Right renal cortex interstitium (tissue), 3 donors: ENCODE data around the gene SURF6. TPM values are rescaled to one million over a fixed set of nuclear protein-coding genes. Genes with fewer than 3 reads are reported as not detected.
"Not testable (repeated sequence)": the region's sequence is repeated elsewhere in the genome, so short reads cannot be mapped to it uniquely, and the experiment has no call there.

Experiments used
- DNase-seq, 3 donors: peaks; one replicate each; pipeline ENCODE4 v3.0.0-alpha.2; 2013; ENCODE audit warnings: low read depth in 3 of 3, low spot score in 2 of 3
- polyA plus RNA-seq, 3 donors: library from polyadenylated mRNA; unstranded; fragments of 120-200 nt; gene quantifications; one replicate each; pipeline ENCODE4 v1.2.1, GENCODE V29; 2013; ENCODE audit not compliant: insufficient read length in 3 of 3

The SURF6 gene
- polyA plus RNA-seq: 10 to 100 TPM; 23.4 to 27.3 (median 27.2) TPM

DNA sequence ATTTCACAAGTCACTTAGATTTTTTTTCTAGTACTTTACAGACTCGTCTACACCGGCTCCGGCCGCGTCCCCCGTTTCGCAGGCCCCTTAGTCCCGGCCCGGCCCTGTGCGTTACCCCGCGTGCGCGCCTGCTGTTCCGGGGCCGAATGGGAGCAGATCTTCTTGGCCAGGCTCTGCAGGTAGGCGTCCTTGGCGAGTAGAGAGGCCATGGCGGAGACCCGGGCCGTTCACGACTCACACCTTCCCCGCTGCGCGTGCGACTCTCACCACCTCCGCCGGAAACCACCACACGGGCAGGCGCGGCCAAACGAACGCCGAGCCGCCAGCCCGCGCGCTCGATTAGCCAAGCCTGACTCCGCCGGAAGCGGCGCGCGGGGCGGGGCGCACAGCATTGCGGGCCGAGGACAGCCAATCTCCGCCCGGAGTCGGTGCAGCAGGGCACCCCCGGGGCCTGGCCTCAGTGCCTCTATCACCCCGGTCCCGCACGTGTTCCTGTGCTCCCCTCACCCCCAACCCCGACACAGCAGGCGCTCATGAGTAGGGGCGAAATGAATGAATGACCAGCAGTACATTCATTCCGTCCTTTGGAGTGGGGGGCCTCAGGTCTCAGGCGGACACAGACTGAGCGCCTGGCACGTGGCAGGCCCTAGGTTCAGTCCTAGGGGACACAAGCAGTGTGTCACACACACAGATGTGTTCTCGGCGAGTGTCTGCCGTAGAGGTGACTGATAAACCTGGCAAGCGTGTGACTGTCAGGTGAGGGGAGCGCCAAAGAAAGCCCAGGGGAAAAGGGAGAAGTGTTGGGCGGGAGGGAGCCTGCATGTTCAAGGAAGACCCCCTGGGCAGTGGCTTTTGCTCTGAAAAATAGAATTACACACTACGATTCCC lies at the start of gene SURF6:
Gene SURF6 (minus strand): TSS at position 265 of the 888 bp plus-strand sequence. CDS start 56 bp downstream, at position 209.
- peak in 2 of 3 donors; percentile 69 to 83 for DNase-seq

DNA sequence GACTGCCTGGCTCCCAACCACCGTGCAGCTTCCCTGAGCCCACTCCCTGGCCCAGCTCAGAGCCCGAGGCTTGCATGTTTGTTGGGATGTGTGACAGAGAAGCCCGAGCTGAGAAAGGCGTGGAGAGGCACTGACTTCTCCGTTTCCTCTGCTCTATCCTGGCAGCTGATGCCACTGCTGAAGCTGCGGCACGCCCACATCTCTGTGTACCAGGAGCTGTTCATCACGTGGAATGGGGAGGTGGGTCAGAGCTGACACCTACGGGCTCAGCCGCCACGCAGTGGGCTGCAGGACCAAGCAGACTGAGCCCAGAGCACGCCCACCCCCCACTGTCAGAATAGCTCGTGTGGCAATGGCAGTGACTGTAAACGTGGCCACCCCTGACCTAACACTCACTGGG lies 49.5 kb upstream of the SURF6 start:
- DNase-seq: no peak

DNA sequence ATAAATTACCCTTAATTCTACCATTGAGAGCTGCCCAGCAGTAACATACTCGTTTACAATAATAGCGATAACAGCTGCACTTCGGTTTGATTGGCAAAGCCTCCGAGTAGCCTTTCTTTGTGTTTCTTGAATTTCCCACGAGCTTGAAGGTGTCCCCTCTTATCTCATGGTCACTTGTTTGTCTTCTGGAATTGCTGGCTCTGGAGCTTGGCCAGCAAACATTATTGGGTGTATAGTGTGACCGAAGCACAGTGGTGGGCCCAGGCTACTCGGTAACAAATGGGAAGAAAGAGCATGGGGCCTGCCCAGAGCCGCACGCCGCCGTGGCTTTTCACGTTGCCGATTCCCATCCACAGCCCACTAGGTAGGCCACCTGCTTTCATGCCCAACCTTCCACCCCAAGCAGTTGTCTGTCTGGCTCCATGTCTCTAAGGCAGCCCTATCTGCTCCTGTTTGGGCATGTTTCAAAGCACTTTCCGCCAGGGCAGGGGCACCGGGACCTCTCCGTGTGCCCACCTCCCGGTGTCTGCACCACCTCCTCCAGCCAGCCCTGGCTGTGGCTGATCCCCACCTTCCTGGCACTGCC lies 48.8 kb upstream of the SURF6 start:
- DNase-seq: no peak

DNA sequence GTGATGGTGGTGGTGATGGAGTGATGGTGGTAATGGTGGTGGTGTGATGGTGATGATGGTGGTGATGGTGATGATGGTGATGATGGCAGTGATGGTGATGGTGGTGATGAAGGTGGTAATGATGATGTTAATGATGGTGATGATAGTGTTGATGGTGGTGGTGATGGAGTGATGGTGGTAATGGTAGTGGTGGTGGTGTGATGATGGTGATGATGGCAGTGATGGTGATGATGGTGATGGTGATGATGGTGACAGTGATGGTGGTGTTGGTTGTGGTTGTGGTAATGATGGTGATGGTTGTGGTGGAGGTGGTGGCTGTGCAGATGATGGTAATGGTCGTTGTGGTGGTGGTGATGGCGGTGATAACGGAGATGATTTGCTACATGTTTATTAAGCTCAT lies 47.5 kb upstream of the SURF6 start:
- no peak for DNase-seq

DNA sequence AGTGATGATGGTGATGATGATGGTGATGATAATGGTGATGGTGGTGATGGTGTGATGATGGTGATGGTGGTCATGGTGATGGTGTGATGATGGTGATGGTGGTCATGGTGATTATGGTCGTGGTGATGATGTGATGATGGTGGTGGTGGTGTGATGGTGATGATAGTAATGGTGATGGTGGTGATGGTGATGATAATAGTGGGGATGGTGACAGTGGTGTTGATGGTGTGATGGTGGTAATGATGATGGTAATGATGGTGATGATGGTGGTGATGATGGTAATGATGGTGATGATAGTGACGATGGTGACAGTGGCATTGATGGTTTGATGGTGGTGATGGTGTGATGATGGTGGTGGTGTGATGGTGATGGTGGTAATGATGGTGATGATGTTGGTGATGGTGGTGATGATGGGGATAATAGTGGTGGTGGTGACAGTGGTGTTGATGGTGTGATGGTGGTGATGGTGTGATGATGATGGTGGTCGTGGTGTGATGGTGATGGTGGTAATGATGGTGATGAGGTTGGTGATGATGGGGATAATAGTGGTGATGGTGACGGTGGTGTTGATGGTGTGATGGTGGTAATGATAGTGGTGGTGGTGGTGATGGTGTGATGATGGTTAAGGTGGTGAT lies 46.6 kb upstream of the SURF6 start:
- no peak for DNase-seq

DNA sequence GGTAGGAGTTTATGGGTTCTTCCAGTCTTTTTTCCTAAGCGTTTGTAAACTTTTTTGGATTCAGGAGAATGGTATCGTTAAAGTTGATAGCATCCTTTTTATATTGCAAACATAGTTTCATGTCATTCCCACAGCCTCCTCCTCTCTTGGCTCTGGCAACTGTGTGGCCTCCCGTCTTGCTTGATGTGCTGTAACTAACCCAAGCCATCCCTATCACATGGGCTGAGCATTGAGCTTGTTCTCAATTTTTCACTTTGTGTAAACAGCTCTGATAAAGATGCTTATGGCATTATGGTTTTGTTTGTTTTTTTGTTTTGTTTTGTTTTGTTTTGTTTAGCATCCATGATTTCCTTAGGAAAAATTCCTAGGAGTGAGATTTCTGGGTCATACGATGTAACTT lies 44.7 kb upstream of the SURF6 start:
- DNase-seq: no peak

DNA sequence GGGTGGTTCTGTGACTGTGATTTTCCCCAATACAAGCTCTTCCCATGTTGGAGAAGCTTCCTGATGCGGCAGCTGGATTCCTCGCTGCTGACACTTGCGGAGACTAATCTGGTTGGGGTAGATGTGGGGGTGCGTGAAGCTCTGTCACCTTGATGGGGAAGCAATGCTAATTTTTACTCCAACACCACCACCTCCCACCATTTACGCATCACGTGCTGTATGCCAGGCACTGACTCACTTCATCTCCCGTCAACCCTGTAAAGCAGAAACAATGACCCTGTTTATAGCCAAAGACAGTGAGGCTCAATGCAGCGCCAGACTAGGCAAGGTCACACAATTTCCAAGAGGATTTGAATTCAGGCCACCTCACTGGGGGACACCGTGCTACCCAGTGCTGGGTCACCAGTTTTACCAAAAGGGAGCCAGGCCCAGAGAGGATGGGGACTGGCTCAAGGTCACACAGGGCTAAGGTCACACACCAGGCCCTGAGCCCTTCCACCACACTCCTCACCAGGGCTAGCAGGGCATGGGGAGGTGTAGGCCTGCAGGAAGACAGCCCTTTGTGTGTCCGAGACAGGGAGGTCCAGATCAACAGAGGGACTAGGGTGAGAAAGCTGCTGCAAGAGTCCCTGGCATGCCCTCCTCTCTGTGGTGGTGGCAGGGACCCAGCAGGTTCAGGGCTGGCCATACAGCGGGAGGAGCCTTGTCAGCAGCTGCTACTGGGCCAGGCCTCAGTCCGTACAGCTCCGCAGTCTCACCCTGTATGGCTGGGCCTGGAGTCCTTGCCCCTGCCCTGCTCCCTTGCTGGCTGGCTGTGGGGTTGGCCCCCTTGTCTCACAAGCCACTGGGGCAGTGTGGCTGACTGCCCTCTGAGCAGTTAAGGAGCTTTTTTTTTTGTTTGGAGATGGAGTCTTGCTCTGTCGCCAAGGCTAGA lies 43.4 kb upstream of the SURF6 start:
- DNase-seq: no peak

DNA sequence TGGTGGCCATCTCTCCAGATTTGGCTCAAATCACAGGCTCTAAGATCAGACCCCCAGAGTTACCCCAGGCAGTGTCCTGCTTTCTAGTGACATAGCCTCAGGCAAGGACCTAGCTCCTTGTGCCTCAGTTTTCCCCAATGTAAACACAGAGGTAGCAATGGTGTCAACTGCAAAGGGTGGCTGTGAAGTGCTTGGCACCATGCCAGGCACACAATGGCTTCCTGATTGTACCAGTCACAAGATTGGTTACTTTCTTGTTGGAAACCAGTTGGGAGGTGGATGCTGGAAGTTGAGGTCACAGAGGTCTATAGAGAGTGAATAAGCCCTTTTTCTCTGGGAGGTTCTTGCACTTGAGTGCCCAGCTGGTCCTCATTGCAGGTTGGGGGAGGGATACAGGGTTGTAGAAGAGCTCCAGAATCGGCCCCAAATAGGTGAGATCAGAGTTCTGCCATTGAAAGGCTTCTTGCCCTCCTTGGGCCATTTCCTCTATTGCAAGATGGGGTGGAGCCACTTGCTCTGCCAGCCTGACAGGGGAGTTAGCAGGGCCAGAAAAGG lies 42.5 kb upstream of the SURF6 start:
- DNase-seq: no peak

DNA sequence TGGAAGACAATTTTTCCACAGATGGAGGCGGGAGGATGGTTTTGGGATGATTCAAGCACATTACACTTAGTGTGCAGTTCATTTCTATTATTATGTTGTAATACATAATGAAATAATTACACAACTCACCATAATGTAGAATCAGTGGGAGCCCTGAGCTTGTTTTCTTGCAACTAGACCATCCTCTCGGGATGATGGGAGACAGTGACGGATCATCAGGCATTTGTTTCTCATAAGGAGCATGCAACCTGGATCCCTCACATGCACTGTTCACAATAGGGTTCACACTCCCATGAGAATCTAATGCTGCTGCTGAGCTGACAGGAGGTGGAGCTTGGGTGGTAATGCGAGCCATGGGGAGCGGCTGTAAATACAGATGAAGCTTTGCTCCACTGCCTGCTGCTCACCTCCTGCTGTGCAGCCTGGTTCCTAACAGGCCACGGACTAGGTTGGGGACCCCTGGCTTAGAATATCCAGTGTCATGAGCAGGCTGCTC lies 41.8 kb upstream of the SURF6 start:
- no peak for DNase-seq

DNA sequence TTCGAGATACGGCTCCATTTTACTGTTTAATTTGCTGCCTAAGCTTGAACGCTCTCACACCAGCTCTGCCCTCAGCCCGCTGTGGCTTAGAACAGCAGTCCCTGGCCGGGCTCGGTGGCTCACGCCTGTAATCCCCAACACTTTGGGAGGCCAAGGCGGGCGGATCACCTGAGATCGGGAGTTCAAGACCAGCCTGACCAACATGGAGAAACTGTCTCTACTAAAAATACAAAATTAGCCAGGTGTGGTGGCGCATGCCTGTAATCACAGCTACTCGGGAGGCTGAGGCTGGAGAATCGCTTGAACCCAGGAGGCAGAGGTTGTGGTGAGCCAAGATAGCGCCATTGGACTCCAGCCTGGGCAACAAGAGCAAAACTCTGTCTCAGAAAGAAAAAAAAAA lies 41.3 kb upstream of the SURF6 start:
- DNase-seq: not testable (repeated sequence)

DNA sequence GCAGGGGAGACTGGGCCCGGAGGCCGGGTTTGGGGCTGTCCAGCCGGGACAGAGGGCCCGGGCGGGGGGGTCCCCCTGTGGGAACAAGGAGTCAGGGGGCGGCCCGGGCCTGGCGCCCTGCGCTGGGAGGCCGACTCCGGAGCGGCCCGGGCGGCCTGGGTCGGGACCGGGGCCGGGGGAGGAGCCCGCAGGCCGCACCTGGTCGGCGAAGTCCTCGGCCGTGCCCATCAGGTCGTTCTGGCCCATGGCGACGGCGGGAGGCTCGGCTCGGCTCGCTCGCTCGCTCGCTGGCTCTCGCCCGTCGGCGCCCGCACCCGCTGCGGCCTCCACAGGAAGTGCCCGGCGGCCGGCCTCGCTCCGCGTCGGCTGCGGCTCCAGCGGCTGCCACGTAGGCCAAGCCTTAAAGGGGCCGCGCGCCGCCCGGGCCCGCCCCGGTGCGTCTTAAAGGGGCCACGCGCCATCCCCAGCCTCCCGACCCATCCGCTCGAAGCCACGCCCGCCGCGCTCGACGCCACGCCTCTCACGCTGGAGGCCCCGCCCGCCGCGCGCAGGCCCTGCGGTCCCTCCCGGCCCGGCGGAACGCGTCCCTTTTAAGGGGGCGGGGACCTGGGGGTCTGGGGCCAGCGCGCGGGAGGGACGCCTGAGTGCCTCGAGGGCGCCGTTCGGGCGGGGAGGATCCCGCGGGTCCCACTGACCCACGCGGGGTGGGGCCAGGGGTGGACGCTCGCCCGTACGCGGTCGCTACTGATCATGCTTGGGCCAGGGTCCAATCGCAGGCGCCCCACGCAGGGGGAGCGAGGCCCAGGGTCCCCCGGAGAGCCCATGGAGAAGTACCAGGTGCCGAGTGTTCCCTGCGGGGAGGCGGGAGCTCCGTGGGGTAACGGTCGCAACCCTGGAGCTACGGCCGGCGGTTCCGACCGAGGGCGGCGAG lies 40.0 kb upstream of the SURF6 start, which contains the start of the genes STKLD1 and SURF4:
Gene STKLD1 (plus strand): TSS at position 643 of the 931 bp plus-strand sequence. CDS start 108 bp downstream, at position 751.
Gene SURF4 (minus strand): TSS at position 337 of the 931 bp plus-strand sequence. CDS start 91 bp downstream, at position 246.
- peak; percentile 70 to 90 (median 86) for DNase-seq

DNA sequence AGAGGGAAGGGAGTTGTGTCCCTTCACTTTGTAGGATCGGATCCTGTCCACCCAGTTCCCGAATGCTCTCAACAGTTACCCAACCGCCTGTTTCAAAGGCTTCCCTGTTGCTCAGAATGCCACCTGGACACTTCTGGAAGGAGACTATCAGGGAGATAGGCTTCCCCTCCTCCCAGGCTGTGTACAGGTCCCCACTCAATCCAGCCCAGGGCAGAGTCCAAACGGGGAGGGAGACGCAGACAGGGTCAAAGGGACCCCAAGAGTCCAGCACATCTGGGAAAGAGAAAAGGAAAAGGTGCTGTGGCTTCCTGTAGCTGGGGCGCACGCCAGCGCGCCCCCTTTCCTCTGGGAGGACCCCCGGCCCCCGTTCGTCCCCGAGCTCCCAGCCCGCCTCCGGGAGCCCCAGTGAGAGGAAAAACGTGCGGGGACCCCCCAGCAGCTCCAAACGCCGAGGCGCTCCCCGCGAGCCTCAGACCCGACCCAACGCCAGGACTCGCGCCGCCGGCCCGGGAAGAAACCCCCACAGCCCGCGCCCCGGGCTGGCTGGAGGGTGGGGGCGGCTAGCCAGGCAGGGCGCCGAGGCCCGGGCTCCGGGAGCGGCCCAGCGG lies 39.2 kb upstream of the SURF6 start:
- no peak for DNase-seq

DNA sequence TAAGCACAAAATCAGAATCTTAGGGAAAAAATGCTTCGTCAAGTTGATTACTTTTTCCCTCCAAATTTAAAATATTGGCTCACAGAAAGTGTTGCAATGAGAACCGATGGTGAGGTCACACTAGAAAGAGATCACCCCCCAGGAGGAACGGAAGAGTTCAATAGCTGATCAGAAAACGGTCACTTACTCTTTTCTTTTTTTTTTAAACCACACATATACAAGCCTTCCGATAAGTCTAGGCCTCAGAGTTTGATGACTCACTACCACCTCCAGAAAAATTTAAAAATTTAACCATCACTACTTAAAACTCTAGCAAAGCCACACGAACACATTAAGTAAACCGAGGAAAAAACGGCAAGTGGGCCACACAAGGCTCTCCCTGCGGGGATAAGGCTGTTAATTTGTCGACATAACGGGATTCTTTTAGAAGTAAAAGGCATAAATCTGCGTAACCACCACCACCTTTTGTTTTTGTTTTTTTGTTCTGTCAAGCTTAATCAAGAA lies 38.7 kb upstream of the SURF6 start:
- DNase-seq: no peak

DNA sequence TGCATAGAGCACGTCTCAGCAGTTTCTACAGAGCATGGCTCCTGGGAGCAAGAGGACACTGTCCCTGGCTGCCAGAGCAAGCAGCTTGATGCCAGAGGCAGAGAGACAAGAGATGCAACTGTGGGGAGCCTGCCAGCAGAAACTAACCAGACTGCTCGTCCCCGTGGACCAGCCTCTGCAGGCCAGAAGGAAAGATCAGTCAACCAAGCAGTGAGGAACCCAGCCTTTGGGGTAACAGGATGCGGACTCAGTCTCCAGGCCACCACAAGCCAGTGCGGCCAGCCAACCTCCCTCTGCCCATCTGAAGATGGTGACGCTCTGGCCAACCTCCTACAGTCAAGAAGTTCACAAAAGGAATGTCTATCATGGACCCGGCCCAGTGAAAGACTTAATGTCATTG lies 36.2 kb upstream of the SURF6 start:
- DNase-seq: no peak

DNA sequence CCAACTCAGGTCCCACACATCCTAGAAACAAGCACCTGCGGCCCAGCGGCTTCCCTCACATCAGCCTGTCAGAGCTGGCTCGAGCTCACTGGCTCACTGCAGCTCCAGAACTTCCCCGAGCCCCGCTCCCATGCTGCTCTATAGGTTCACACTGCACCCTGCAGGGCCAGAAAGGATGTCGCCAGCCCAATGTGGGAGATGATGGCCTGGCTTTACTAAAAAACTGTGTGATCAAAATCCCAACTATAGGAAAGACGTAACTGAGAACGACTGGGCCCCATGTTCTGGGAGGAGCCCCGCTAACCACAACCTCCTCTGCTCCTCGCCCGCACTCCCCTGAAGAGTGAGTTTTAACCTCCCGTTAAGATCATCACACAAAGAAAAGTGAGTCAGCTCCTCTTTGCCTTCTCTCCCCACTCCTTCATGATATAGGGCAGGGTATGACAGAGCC lies 35.3 kb upstream of the SURF6 start:
- no peak for DNase-seq

DNA sequence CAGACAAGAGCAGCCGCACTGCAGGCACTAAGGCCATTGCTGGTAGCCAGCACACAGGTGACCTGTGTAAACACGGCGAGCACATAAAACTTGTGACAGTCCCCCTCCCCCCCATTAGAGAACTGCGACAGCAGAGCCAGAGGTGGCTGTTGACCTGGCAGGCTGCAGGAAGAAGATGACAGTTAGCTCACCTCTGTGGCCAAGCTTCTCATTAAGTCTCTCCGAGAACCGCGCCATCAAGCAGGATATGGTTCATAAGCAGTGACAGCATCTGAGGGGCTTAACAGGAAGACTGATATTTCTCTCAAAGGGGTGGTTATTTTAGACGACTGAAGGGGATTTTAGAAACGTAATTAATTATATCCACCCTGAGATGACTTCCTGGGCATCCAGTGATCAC lies 34.7 kb upstream of the SURF6 start:
- no peak for DNase-seq

DNA sequence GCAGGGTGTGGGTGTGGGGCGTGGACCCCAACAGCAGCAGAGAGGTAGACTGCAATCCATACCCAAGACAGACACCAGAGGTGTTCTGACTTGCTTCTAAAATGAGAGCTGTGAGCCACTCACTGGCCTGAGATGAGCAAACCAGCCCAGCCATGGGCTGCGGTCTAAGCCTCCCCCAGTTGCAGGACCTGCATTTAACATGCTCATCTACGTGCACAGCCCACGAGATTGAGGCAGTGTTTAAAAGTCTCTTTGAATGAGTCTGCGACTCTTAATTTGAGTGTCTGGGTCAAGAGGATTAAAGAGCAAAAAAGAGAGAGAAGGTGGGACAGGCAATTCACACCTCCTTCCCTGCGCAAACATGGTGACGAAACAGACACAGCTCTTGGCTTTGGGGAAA lies 33.9 kb upstream of the SURF6 start:
- no peak for DNase-seq

DNA sequence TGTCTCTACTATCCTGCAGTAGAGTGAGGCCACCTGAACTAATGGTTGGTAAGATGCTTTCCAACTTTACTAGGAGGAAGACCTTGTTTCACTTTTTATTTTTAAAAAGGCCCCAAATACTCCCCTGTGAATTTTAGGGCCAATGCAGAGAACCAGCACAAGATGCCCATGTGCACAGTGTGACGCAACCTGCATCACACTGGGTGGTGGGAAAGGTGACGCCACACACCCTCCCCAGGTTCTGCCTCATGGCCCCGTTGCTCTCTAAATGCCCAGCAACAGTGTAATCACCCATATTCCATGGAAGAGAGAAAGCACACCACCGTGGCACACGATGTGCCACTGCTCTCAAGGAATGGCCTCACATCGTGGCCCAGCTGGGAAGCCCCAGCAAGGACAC lies 33.4 kb upstream of the SURF6 start:
- no peak for DNase-seq
